HCT116 (cell line): ENCODE measurements around the gene DCUN1D5. TPM values are rescaled to one million over a fixed set of nuclear protein-coding genes. Genes with fewer than 3 reads are reported as not detected.
"Not testable (repeated sequence)": the region's sequence is repeated elsewhere in the genome, so short reads cannot be mapped to it uniquely, and the experiment has no call there.

Experiments used
- ATAC-seq: fragments of 200-7000 bp; cut with Tn5 transposase; 2 replicates; pipeline ENCODE4 v1.9.1; 2020; ENCODE audit warnings: mild to moderate bottlenecking, moderate library complexity
- BruUV-seq: library from RNA; stranded (reverse); fragments of 400-500 nt; replicated peaks from 2 replicates; lab custom pipeline; 2021; lab: Mats Ljungman, UMichigan
- CTCF ChIA-PET: fragments of 300-600 bp; sonication (Branson Sonifier 250); formaldehyde crosslinking; loops from one replicate; lab custom pipeline; 2021; ENCODE audit warnings: antibody characterized with exemption; lab: Charles Lee
- POLR2A ChIA-PET: fragments of 300-600, 350-600 bp; sonication (Branson Sonifier 250); formaldehyde crosslinking; loops from one replicate; lab custom pipeline; 2021; ENCODE audit warnings: antibody characterized with exemption; lab: Charles Lee
- RAD21 ChIA-PET, 2 experiments: fragments of 300-600 bp; sonication (Branson Sonifier 250); formaldehyde crosslinking; loops; one replicate each; lab custom pipeline; 2023; ENCODE audit warnings: low total read pairs in 2 of 2; ENCODE audit not compliant: uncharacterized antibody in 2 of 2, unreplicated experiment in 2 of 2, low non-redundant PET in 1 of 2; lab: Charles Lee
- DNase-seq: peaks from one replicate; pipeline ENCODE4 v3.0.0-alpha.2; 2010; ENCODE audit warnings: low read depth, low spot score
- H2AFZ ChIP-seq: fragments of 200-600 bp; shearing (Covaris generic), sonication (generic); 2 replicates; pipeline ENCODE4 v1.6.1; 2017; ENCODE audit warnings: low read depth, mixed run types, mixed read lengths, antibody characterized with exemption, low read length; ENCODE audit not compliant: poor library complexity, severe bottlenecking
- H3K27ac ChIP-seq: 2 replicates; pipeline ENCODE4 v1.5.1; 2012; ENCODE audit warnings: low read depth, low read length
- H3K27me3 ChIP-seq: fragments of 200-600 bp; sonication (generic); 2 replicates; pipeline ENCODE4 v1.6.1; 2016; ENCODE audit warnings: mixed run types, low read length, mixed read lengths; ENCODE audit not compliant: insufficient read depth
- H3K36me3 ChIP-seq, 2 experiments: fragments of 200-500 bp in 1 of 2; fragments of 200-600 bp in 1 of 2; sonication (Bioruptor generic) in 1 of 2; sonication (generic) in 1 of 2; 2 replicates each; pipeline versions ENCODE4 v1.5.1 to v1.6.1; 2014 to 2016; ENCODE audit warnings: low read length in 2 of 2, inconsistent platforms in 1 of 2, mixed read lengths in 1 of 2, mixed run types in 1 of 2; ENCODE audit not compliant: insufficient read depth in 2 of 2, control insufficient read depth in 1 of 2
- H3K4me1 ChIP-seq, 2 experiments: fragments of 200-600 bp in 1 of 2; sonication (generic) in 1 of 2; 2 replicates each; pipeline versions ENCODE4 v1.5.1 to v1.6.1; 2012 to 2017; ENCODE audit warnings: low read length in 2 of 2, inconsistent platforms in 1 of 2, mild to moderate bottlenecking in 1 of 2, mixed read lengths in 1 of 2, mixed run types in 1 of 2, moderate library complexity in 1 of 2; ENCODE audit not compliant: insufficient read depth in 2 of 2, control insufficient read depth in 1 of 2
- H3K4me2 ChIP-seq: fragments of 200-600 bp; sonication (generic); 2 replicates; pipeline ENCODE4 v1.6.1; 2017; ENCODE audit warnings: mixed run types, low read length, mixed read lengths
- H3K4me3 ChIP-seq, 2 experiments: fragments of 200-600 bp in 1 of 2; sonication (generic) in 1 of 2; replicated peaks in 1 of 2; 2 replicates each; pipeline ENCODE4 v1.5.1; 2011 to 2016; ENCODE audit warnings: low read length in 2 of 2, control low read depth in 1 of 2, low read depth in 1 of 2, mild to moderate bottlenecking in 1 of 2, mixed read lengths in 1 of 2, mixed run types in 1 of 2
- H3K79me2 ChIP-seq: fragments of 200-600 bp; sonication (generic); 2 replicates; pipeline ENCODE4 v1.6.1; 2017; ENCODE audit warnings: mild to moderate bottlenecking, mixed run types, low read length, moderate library complexity, mixed read lengths; ENCODE audit not compliant: insufficient read depth
- H3K9ac ChIP-seq: fragments of 200-600 bp; sonication (generic); 2 replicates; pipeline ENCODE4 v1.6.1; 2016; ENCODE audit warnings: low read length, mixed read lengths
- H3K9me2 ChIP-seq: fragments of 200-600 bp; sonication (generic), shearing (Covaris generic); 2 replicates; pipeline ENCODE4 v1.6.1; 2017; ENCODE audit warnings: mixed run types, mild to moderate bottlenecking, moderate library complexity; ENCODE audit not compliant: insufficient read depth
- H3K9me3 ChIP-seq, 2 experiments: fragments of 200-500 bp in 1 of 2; fragments of 200-600 bp in 1 of 2; sonication (Bioruptor generic) in 1 of 2; sonication (generic) in 1 of 2; 2 replicates each; pipeline ENCODE4 v1.6.1; 2014 to 2017; ENCODE audit warnings: low read length in 2 of 2, mixed read lengths in 2 of 2, inconsistent platforms in 1 of 2, low read depth in 1 of 2, mild to moderate bottlenecking in 1 of 2, mixed run types in 1 of 2, moderate library complexity in 1 of 2; ENCODE audit not compliant: control insufficient read depth in 1 of 2, insufficient read depth in 1 of 2
- H4K20me1 ChIP-seq: fragments of 200-600 bp; sonication (generic), shearing (Covaris generic); 2 replicates; pipeline ENCODE4 v1.6.1; 2017; ENCODE audit warnings: mixed run types, mild to moderate bottlenecking, moderate library complexity; ENCODE audit not compliant: insufficient read depth
- ELF1 ChIP-seq: IDR thresholded peaks from 2 replicates; pipeline ENCODE4 v1.6.1; 2012; ENCODE audit warnings: low read depth, borderline replicate concordance
- FOSL1 ChIP-seq: IDR thresholded peaks from 2 replicates; pipeline ENCODE4 v1.6.1; 2012; ENCODE audit warnings: low read depth
- POLR2A ChIP-seq: IDR thresholded peaks from 2 replicates; pipeline ENCODE4 v1.7.0; 2011; ENCODE audit warnings: borderline replicate concordance; ENCODE audit not compliant: insufficient read depth, insufficient read length; ENCODE audit errors: extremely low read depth
- POLR2AphosphoS5 ChIP-seq: IDR thresholded peaks from 2 replicates; pipeline ENCODE4 v1.6.1; 2011; ENCODE audit warnings: mild to moderate bottlenecking, low read depth, low read length, moderate library complexity
- RAD21 ChIP-seq: IDR thresholded peaks from 2 replicates; pipeline ENCODE4 v1.6.1; 2012; ENCODE audit warnings: low read depth, mild to moderate bottlenecking
- SP1 ChIP-seq: IDR thresholded peaks from 2 replicates; pipeline ENCODE4 v1.6.1; 2012; ENCODE audit warnings: low read depth
- ZFX ChIP-seq: fragments of 450-650 bp; IDR thresholded peaks from 2 replicates; pipeline ENCODE4 v1.6.1; 2017
- ZNF274 ChIP-seq: fragments of 200-500 bp; sonication (Bioruptor generic); IDR thresholded peaks from 2 replicates; pipeline ENCODE4 v1.6.1; 2014; ENCODE audit warnings: mild to moderate bottlenecking, low read depth, low read length, inconsistent platforms
- intact Hi-C: fragments of 100-400 bp; cut with micrococcal nuclease; formaldehyde crosslinking; loops from 2 replicates; pipeline ENCODE4 v1.10.0; 2022
- total RNA-seq: library from RNA; stranded (reverse); gene quantifications from one replicate; pipeline ENCODE4 v1.2.1, GENCODE V29; 2021; ENCODE audit not compliant: unreplicated experiment

DCUN1D5 gene
- total RNA-seq, 1 experiment from 2014 or later, result 60.1 TPM

- no peak for TF ChIP-seq ZNF274
- no peak for TF ChIP-seq ZFX
- no peak for TF ChIP-seq POLR2A
- no peak for TF ChIP-seq SP1
- no peak for TF ChIP-seq RAD21
- TF ChIP-seq ELF1, result no peak
- no peak for TF ChIP-seq POLR2AphosphoS5
These were observed 62.6 kb downstream of the DCUN1D5 start (continued) for GRCh38 chr11:103029401-103029800.

GRCh38 chr11:103028304-103029020, 63.5 kb downstream of the DCUN1D5 start:
- H3K4me3 ChIP-seq, H3K36me3 ChIP-seq, intact Hi-C loops, H3K4me2 ChIP-seq, POLR2A ChIA-PET, ATAC-seq, H3K4me1 ChIP-seq, H2AFZ ChIP-seq, H4K20me1 ChIP-seq, DNase-seq, H3K9me2 ChIP-seq, CTCF ChIA-PET, H3K79me2 ChIP-seq, BruUV-seq, RAD21 ChIA-PET, H3K9me3 ChIP-seq, H3K9ac ChIP-seq, H3K27ac ChIP-seq, H3K27me3 ChIP-seq: not testable (repeated sequence)

- H3K4me1 ChIP-seq, result no peaks in the 10 kb centered on the region
- no peaks in the 10 kb centered on the region for H3K79me2 ChIP-seq
- CTCF ChIA-PET, result no interaction called here
- H3K9me2 ChIP-seq, result no peaks in the 10 kb centered on the region
- H3K4me3 ChIP-seq, result no peak overlapping the region
- intact Hi-C loops, result no loop called here
- RAD21 ChIA-PET, result no interaction called here
- no peak for TF ChIP-seq POLR2AphosphoS5
- no peak for TF ChIP-seq ZNF274
- TF ChIP-seq FOSL1, result no peak
- no peaks in the 10 kb centered on the region for H3K36me3 ChIP-seq
- no TSS peak for BruUV-seq
- H3K4me2 ChIP-seq, result no peak overlapping the region
- H3K27me3 ChIP-seq, result no peaks in the 10 kb centered on the region
- no peak overlapping the region for H3K27ac ChIP-seq
- POLR2A ChIA-PET, result no interaction called here
- H3K9ac ChIP-seq, result no peak overlapping the region
- no peak for DNase-seq
- no peaks in the 10 kb centered on the region for H4K20me1 ChIP-seq
- no peak overlapping the region for H2AFZ ChIP-seq
- ATAC-seq, result no peak
- H3K9me3 ChIP-seq, result no peaks in the 10 kb centered on the region
These were observed 67.9 kb downstream of the DCUN1D5 start for GRCh38 chr11:103024086-103024485.
